NK-92 (cell line): ENCODE data around the gene LDLRAD1.
"Not testable (repeated sequence)": the region's sequence is repeated elsewhere in the genome, so short reads cannot be mapped to it uniquely, and the experiment has no call there.

Experiments
- DNase-seq: peaks from one replicate; lab custom pipeline; 2025; ENCODE audit not compliant: unreplicated experiment; lab: John Stamatoyannopoulos, UW

LDLRAD1 gene

GRCh38 chr1:54016343-54017282 is 1.4 kb downstream of the LDLRAD1 start:
- no peak for DNase-seq

- DNase-seq: no peak
Observed at GRCh38 chr1:54014009-54014629, 3.9 kb downstream of the LDLRAD1 start.

GRCh38 chr1:54013393-54014008 is 4.5 kb downstream of the LDLRAD1 start:
- no peak for DNase-seq

GRCh38 chr1:54012863-54013262 is 5.1 kb downstream of the LDLRAD1 start:
- DNase-seq: no peak

- DNase-seq: no peak
Observed at GRCh38 chr1:54012008-54012325, 6.0 kb downstream of the LDLRAD1 start.

- DNase-seq: no peak
Observed at GRCh38 chr1:54011316-54012007, 6.5 kb downstream of the LDLRAD1 start.

- DNase-seq: no peak
Observed at GRCh38 chr1:54010415-54011117, 7.4 kb downstream of the LDLRAD1 start.

- DNase-seq: no peak
Observed at GRCh38 chr1:54009406-54009805, 8.6 kb downstream of the LDLRAD1 start.

GRCh38 chr1:54008876-54009275 is 9.1 kb downstream of the LDLRAD1 start:
- no peak for DNase-seq

- DNase-seq: no peak
Observed at GRCh38 chr1:54007613-54008012, 10.4 kb downstream of the LDLRAD1 start.

GRCh38 chr1:54006508-54006907 is 11.5 kb downstream of the LDLRAD1 start:
- DNase-seq: no peak

- DNase-seq: no peak
Observed at GRCh38 chr1:54004481-54005049, 13.4 kb downstream of the LDLRAD1 start.

GRCh38 chr1:54003750-54004480 is 14.1 kb downstream of the LDLRAD1 start:
- not testable (repeated sequence) for DNase-seq

- DNase-seq: no peak
Observed at GRCh38 chr1:54003249-54003646, 14.7 kb downstream of the LDLRAD1 start.

GRCh38 chr1:54002544-54003248 is 15.3 kb downstream of the LDLRAD1 start:
- no peak for DNase-seq

- DNase-seq: no peak
Observed at GRCh38 chr1:54001591-54001990, 16.4 kb downstream of the LDLRAD1 start.

- DNase-seq: no peak
Observed at GRCh38 chr1:53999920-54000319, 18.1 kb downstream of the LDLRAD1 start.

- no peak for DNase-seq
Observed at GRCh38 chr1:53998223-53998622, 19.8 kb downstream of the LDLRAD1 start.

- DNase-seq: no peak
Observed at GRCh38 chr1:53995683-53996082, 22.3 kb downstream of the LDLRAD1 start.
